ACC112 (cell line): Measurements from ENCODE around the gene EPHA4.

Source experiments
- H2AFZ ChIP-seq: fragments of 200-600 bp; sonication (generic); one replicate; pipeline ENCODE4 v1.6.0; 2017; ENCODE audit warnings: antibody characterized with exemption, low read length; ENCODE audit not compliant: unreplicated experiment
- H3K27ac ChIP-seq: fragments of 200-600 bp; sonication (generic); 2 replicates; pipeline ENCODE4 v1.5.1; 2014; ENCODE audit warnings: low read depth, mild to moderate bottlenecking, antibody characterized with exemption, low read length, moderate library complexity
- H3K27me3 ChIP-seq: fragments of 200-600 bp; sonication (generic); 2 replicates; pipeline ENCODE4 v1.6.1; 2014; ENCODE audit warnings: mild to moderate bottlenecking, antibody characterized with exemption, low read length, moderate library complexity, mixed read lengths; ENCODE audit not compliant: insufficient read depth
- H3K36me3 ChIP-seq: fragments of 200-600 bp; sonication (generic); 2 replicates; pipeline ENCODE4 v1.6.1; 2016; ENCODE audit warnings: mild to moderate bottlenecking, antibody characterized with exemption, low read length, moderate library complexity, mixed read lengths; ENCODE audit not compliant: insufficient read depth
- H3K4me1 ChIP-seq: fragments of 200-600 bp; sonication (generic); one replicate; pipeline ENCODE4 v1.6.1; 2016; ENCODE audit warnings: low read length, mixed read lengths; ENCODE audit not compliant: insufficient read depth, unreplicated experiment, control insufficient read depth
- H3K4me3 ChIP-seq: fragments of 200-600 bp; sonication (generic); 2 replicates; pipeline ENCODE4 v1.5.1; 2014; ENCODE audit warnings: mild to moderate bottlenecking, low read depth, low read length
- H3K79me2 ChIP-seq: fragments of 200-600 bp; sonication (generic); one replicate; pipeline ENCODE4 v1.6.0; 2016; ENCODE audit warnings: low read length; ENCODE audit not compliant: control insufficient read depth, unreplicated experiment, insufficient read depth

EPHA4 gene

GRCh38 chr2:221380686-221381085 is 191.4 kb downstream of the EPHA4 start:
- no peak overlapping the region for H2AFZ ChIP-seq
- H3K27me3 ChIP-seq: no peaks in the 10 kb centered on the region
- no peaks in the 10 kb centered on the region for H3K79me2 ChIP-seq
- H3K4me1 ChIP-seq: no peaks in the 10 kb centered on the region
- H3K36me3 ChIP-seq: no peaks in the 10 kb centered on the region
- no peak overlapping the region for H3K4me3 ChIP-seq
- no peak overlapping the region for H3K27ac ChIP-seq

- Histone ChIP-seq H3K36me3 (no peaks in the 10 kb centered on the region), H3K79me2 (no peaks in the 10 kb centered on the region), H2AFZ (no peak overlapping the region), H3K4me1 (no peaks in the 10 kb centered on the region), H3K27me3 (no peaks in the 10 kb centered on the region), H3K27ac (no peak overlapping the region), H3K4me3 (no peak overlapping the region)
Measured at GRCh38 chr2:221380062-221380461, 192.0 kb downstream of the EPHA4 start.

GRCh38 chr2:221377597-221377996 is 194.5 kb downstream of the EPHA4 start:
- Histone ChIP-seq H3K79me2 (no peaks in the 10 kb centered on the region), H3K4me1 (no peaks in the 10 kb centered on the region), H3K27me3 (no peaks in the 10 kb centered on the region), H3K4me3 (no peak overlapping the region), H3K27ac (no peak overlapping the region), H3K36me3 (no peaks in the 10 kb centered on the region), H2AFZ (no peak overlapping the region)

- Histone ChIP-seq H2AFZ (no peak overlapping the region), H3K79me2 (no peaks in the 10 kb centered on the region), H3K4me1 (no peaks in the 10 kb centered on the region), H3K27ac (no peak overlapping the region), H3K36me3 (no peaks in the 10 kb centered on the region), H3K4me3 (no peak overlapping the region), H3K27me3 (no peaks in the 10 kb centered on the region)
Measured at GRCh38 chr2:221377066-221377465, 195.0 kb downstream of the EPHA4 start.

- no peak overlapping the region for H2AFZ ChIP-seq
- no peak overlapping the region for H3K27ac ChIP-seq
- peaks cover 8% of the 10 kb centered on the region; the same call in 1 of the 2 replicates for H3K27me3 ChIP-seq
- H3K4me3 ChIP-seq: no peak overlapping the region
- H3K4me1 ChIP-seq: no peaks in the 10 kb centered on the region
- H3K36me3 ChIP-seq: no peaks in the 10 kb centered on the region
- H3K79me2 ChIP-seq: no peaks in the 10 kb centered on the region
Measured at GRCh38 chr2:221374234-221374633, 197.9 kb downstream of the EPHA4 start.

- no peak overlapping the region for H3K27ac ChIP-seq
- H3K27me3 ChIP-seq: peaks cover 9% of the 10 kb centered on the region; the same call in 1 of the 2 replicates
- H3K4me3 ChIP-seq: no peak overlapping the region
- no peaks in the 10 kb centered on the region for H3K4me1 ChIP-seq
- H2AFZ ChIP-seq: no peak overlapping the region
- no peaks in the 10 kb centered on the region for H3K79me2 ChIP-seq
- no peaks in the 10 kb centered on the region for H3K36me3 ChIP-seq
Measured at GRCh38 chr2:221372907-221373306, 199.2 kb downstream of the EPHA4 start.

GRCh38 chr2:221372159-221372884 is 199.8 kb downstream of the EPHA4 start:
- H3K4me3 ChIP-seq: no peak overlapping the region

GRCh38 chr2:221371347-221371746 is 200.8 kb downstream of the EPHA4 start:
- Histone ChIP-seq H3K79me2 (no peaks in the 10 kb centered on the region), H3K4me1 (no peaks in the 10 kb centered on the region), H3K27ac (no peak overlapping the region), H3K27me3 (peaks cover 9% of the 10 kb centered on the region; the same call in 1 of the 2 replicates), H3K36me3 (no peaks in the 10 kb centered on the region), H2AFZ (no peak overlapping the region), H3K4me3 (no peak overlapping the region)

More at GRCh38 chr2:221372159-221372884, 199.8 kb downstream of the EPHA4 start:
- H3K79me2 ChIP-seq: no peaks in the 10 kb centered on the region
- H3K36me3 ChIP-seq: no peaks in the 10 kb centered on the region
- H3K27ac ChIP-seq: no peak overlapping the region
- H3K27me3 ChIP-seq: peaks cover 9% of the 10 kb centered on the region; the same call in 1 of the 2 replicates
- H2AFZ ChIP-seq: no peak overlapping the region
- no peaks in the 10 kb centered on the region for H3K4me1 ChIP-seq

- Histone ChIP-seq H3K27me3 (peaks cover 9% of the 10 kb centered on the region; the same call in 1 of the 2 replicates), H3K4me3 (no peak overlapping the region), H3K4me1 (no peaks in the 10 kb centered on the region), H3K36me3 (no peaks in the 10 kb centered on the region), H2AFZ (no peak overlapping the region), H3K27ac (no peak overlapping the region), H3K79me2 (no peaks in the 10 kb centered on the region)
Measured at GRCh38 chr2:221370857-221371211, 201.3 kb downstream of the EPHA4 start.

- H2AFZ ChIP-seq: no peak overlapping the region
- no peaks in the 10 kb centered on the region for H3K4me1 ChIP-seq
- H3K27ac ChIP-seq: no peak overlapping the region
- H3K79me2 ChIP-seq: no peaks in the 10 kb centered on the region
- no peak overlapping the region for H3K4me3 ChIP-seq
- no peaks in the 10 kb centered on the region for H3K36me3 ChIP-seq
- peaks cover 9% of the 10 kb centered on the region; the same call in 1 of the 2 replicates for H3K27me3 ChIP-seq
Measured at GRCh38 chr2:221370076-221370856, 201.8 kb downstream of the EPHA4 start.
